ENCODE data around the gene SPR. TPM values are rescaled to one million over a fixed set of nuclear protein-coding genes. Genes with fewer than 3 reads are reported as not detected.

SPR gene
- total and polyA plus RNA-seq, 9 of the 15 experiments (the other 6 are each of a cell fraction or from before 2014, with no cell fraction given): 7.7 to 38.3 (median 26.3) TPM

- TF ChIP-seq TFAP4 (CRISPR knock-in tag; IDR thresholded peaks at IDR 0.05; ENCODE audit: borderline replicate concordance): peak; percentile 33; the same call in 1 of the 2 replicates
- peak; percentile 56; the same call in 1 of the 2 replicates for TF ChIP-seq ETV1 (tag; conservative IDR thresholded peaks at IDR 0.05; ENCODE audit: low read depth)
- TF ChIP-seq REST (IDR thresholded peaks at IDR 0.05; ENCODE audit: borderline replicate concordance): peak; percentile 66
- TF ChIP-seq REST (CRISPR knock-in tag; IDR thresholded peaks at IDR 0.05; ENCODE audit: low read depth): no peak
- 0 out of 2 replicates have a peak, but pooled peaks have one; percentile 36 for TF ChIP-seq DEAF1 (CRISPR knock-in tag; IDR thresholded peaks at IDR 0.05)
- no peak for TF ChIP-seq KLF16 (IDR thresholded peaks at IDR 0.05)
- no peak for TF ChIP-seq ZNF124 (CRISPR knock-in tag; IDR thresholded peaks at IDR 0.05)
- no peak for TF ChIP-seq XRCC4 (IDR thresholded peaks at IDR 0.05; ENCODE audit: extremely low read depth, insufficient read depth, insufficient read length)
- TF ChIP-seq BMI1 (IDR thresholded peaks at IDR 0.05; ENCODE audit: low read length): no peak
- no peak for TF ChIP-seq CLOCK (CRISPR knock-in tag; IDR thresholded peaks at IDR 0.05; ENCODE audit: borderline replicate concordance)
- TF ChIP-seq ZFP1 (CRISPR knock-in tag; IDR thresholded peaks at IDR 0.05): no peak
- TF ChIP-seq ARNT (IDR thresholded peaks at IDR 0.05): 0 out of 4 replicates have a peak, but pooled peaks of 1 of the 2 experiments have one; percentile 46
- TF ChIP-seq STAG1 (CRISPR knock-in tag; IDR thresholded peaks at IDR 0.05; ENCODE audit: borderline replicate concordance): no peak
These were observed 47.7 kb downstream of the SPR start (continued) for GRCh38 chr2:72934683-72935610.

Data from K562 (cell line).